Kidney epithelial cell (primary cell): Measurements from ENCODE around the gene ALKBH3. TPM values are rescaled to one million over a fixed set of nuclear protein-coding genes. Genes with fewer than 3 reads are reported as not detected.

Source experiments
- DNase-seq: peaks from one replicate; pipeline ENCODE4 v3.0.0-alpha.2; 2010; ENCODE audit warnings: low read depth
- H3K27me3 ChIP-seq: 2 replicates; pipeline ENCODE4 v1.6.0; 2011; ENCODE audit warnings: low read length; ENCODE audit not compliant: control insufficient read depth, insufficient read depth
- H3K36me3 ChIP-seq: 2 replicates; pipeline ENCODE4 v1.5.1; 2011; ENCODE audit warnings: low read length; ENCODE audit not compliant: control insufficient read depth, insufficient read depth
- H3K4me3 ChIP-seq: 2 replicates; pipeline ENCODE4 v1.5.1; 2011; ENCODE audit warnings: low read depth, mild to moderate bottlenecking, control low read depth, low read length
- total RNA-seq: library from RNA; depleted of rRNA; stranded (reverse); fragments of >200 nt; gene quantifications from 2 replicates; pipeline ENCODE4 v1.2.3, GENCODE V29; 2015
- TF ChIP-seq, protein P1 (sequence below): IDR thresholded peaks from 2 replicates; pipeline ENCODE4 v1.5.1; 2011; ENCODE audit warnings: mild to moderate bottlenecking, moderate library complexity, low read length, control low read depth, inconsistent platforms; ENCODE audit not compliant: insufficient read depth, poor library complexity, severe bottlenecking

Gene ALKBH3
- total RNA-seq, 1 donor from 2014 or later = 48.0 TPM

GRCh38 chr11:43924112-43924855 is 43.7 kb downstream of the ALKBH3 start:
- TF ChIP-seq, protein P1, sequence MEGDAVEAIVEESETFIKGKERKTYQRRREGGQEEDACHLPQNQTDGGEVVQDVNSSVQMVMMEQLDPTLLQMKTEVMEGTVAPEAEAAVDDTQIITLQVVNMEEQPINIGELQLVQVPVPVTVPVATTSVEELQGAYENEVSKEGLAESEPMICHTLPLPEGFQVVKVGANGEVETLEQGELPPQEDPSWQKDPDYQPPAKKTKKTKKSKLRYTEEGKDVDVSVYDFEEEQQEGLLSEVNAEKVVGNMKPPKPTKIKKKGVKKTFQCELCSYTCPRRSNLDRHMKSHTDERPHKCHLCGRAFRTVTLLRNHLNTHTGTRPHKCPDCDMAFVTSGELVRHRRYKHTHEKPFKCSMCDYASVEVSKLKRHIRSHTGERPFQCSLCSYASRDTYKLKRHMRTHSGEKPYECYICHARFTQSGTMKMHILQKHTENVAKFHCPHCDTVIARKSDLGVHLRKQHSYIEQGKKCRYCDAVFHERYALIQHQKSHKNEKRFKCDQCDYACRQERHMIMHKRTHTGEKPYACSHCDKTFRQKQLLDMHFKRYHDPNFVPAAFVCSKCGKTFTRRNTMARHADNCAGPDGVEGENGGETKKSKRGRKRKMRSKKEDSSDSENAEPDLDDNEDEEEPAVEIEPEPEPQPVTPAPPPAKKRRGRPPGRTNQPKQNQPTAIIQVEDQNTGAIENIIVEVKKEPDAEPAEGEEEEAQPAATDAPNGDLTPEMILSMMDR = no peak
- Histone ChIP-seq H3K27me3 (no peaks in the 10 kb centered on the region), H3K36me3 (no peaks in the 10 kb centered on the region), H3K4me3 (no peak overlapping the region)
- DNase-seq = no peak

DNA sequence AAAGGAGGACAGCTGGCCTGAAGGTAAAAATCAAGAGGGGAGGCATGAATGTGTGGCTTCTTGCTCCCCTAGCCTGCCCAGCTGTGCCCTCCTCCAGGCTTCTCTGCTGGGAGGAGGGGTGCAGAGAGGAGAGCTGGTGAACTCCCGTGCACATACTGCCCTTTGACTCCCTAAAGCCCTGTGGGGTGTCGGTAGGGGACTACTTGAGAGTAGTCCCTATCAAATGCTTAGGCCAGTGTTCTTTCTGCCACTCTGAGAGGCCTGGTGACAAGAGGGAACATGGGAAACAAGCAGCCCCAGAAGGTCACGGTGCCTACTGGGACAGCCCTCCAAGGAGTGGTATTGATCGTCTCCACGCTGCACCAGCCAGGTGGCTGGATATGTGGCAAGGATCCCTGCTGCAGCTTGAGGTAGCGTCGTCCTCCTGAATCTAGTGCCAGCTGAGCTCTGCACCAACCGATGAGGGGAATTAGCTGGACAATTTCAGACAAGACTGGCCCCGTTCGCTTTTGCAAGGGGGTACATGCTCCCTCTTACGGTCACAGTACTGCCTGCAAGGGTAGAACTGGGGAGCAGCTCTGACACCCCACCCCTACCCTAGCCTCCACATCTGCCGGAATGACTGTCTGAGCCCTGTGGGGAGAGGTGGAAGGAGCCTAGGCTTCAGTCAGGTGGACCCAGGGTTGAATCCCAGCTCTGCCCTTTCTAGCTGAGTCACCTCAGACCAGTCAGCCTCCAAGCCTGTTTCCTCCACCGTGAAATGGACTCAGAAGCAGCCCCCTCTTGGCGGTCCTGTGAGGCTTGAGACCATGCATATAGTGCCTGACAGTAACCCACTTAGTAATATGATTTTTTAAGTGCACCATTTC is 44.7 kb downstream of the ALKBH3 start:
- Histone ChIP-seq H3K4me3 (no peak overlapping the region), H3K27me3 (no peaks in the 10 kb centered on the region), H3K36me3 (no peaks in the 10 kb centered on the region)
- DNase-seq = no peak
- TF ChIP-seq, protein P1 = no peak

DNA sequence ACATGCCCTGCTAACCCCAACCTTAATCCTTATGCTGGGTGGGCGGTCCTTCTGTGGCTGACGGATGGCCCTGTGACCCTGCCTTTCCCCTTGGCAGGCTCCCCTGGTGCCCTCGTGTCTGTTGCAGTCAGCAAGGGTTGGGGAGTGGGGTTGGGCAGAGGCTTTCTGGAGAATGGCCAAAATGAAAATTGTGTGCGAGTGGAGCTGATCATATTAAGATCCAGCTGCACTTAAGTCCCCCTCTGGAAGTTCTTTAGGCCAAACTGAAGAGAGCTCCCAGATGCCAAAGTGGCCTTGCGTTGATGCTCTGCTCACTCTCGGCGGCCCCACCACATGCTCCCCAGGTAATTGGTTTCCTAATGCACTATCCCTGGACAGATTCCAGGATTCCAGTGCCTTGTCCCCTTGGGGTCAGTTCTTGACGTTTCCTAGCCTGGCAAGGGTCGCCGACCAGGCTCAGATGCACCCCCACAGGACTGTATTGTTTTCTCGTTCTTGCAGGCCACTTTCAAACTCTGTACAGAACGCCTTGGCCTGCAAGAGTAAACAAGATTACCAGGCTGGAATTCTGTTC is 45.4 kb downstream of the ALKBH3 start:
- TF ChIP-seq, protein P1 = no peak
- Histone ChIP-seq H3K36me3 (no peaks in the 10 kb centered on the region), H3K27me3 (no peaks in the 10 kb centered on the region), H3K4me3 (no peak overlapping the region)
- no peak for DNase-seq

GRCh38 chr11:43927070-43927469 is 46.4 kb downstream of the ALKBH3 start:
- Histone ChIP-seq H3K27me3 (no peaks in the 10 kb centered on the region), H3K36me3 (no peaks in the 10 kb centered on the region), H3K4me3 (no peak overlapping the region)
- TF ChIP-seq, protein P1 = no peak
- DNase-seq = no peak

- Histone ChIP-seq H3K4me3 (no peak overlapping the region), H3K36me3 (no peaks in the 10 kb centered on the region), H3K27me3 (no peaks in the 10 kb centered on the region)
- DNase-seq = no peak
- TF ChIP-seq, protein P1 = no peak
Observed at GRCh38 chr11:43927925-43928707, 47.5 kb downstream of the ALKBH3 start.
